Liver (tissue), 9 donors: ENCODE results near the gene TATDN2. TPM values are rescaled to one million over a fixed set of nuclear protein-coding genes. Genes with fewer than 3 reads are reported as not detected.

Experiments used
- DNase-seq: peaks from one replicate; pipeline ENCODE4 v3.0.0-alpha.2; 2017; ENCODE audit warnings: low spot score
- H3K27ac ChIP-seq, 2 donors: one replicate each; pipeline ENCODE4 v1.7.0; 2013; ENCODE audit warnings: inconsistent platforms in 2 of 2, low read length in 2 of 2, control low read depth in 1 of 2, low read depth in 1 of 2, mild to moderate bottlenecking in 1 of 2
- H3K27me3 ChIP-seq, 4 donors: one replicate each; pipeline versions ENCODE4 v1.6.1 to v1.7.0; 2013; ENCODE audit warnings: low read length in 3 of 4, inconsistent platforms in 1 of 4, mild to moderate bottlenecking in 1 of 4, moderate library complexity in 1 of 4; ENCODE audit not compliant: control insufficient read depth in 4 of 4, insufficient read depth in 4 of 4
- H3K36me3 ChIP-seq, 4 donors: one replicate each; pipeline versions ENCODE4 v1.6.1 to v1.7.0; 2013; ENCODE audit warnings: low read length in 3 of 4, mild to moderate bottlenecking in 3 of 4, low read depth in 1 of 4, moderate library complexity in 1 of 4; ENCODE audit not compliant: control insufficient read depth in 4 of 4, insufficient read depth in 3 of 4
- H3K4me1 ChIP-seq, 4 donors: one replicate each; pipeline versions ENCODE4 v1.6.1 to v1.7.0; 2013; ENCODE audit warnings: low read length in 3 of 4, mild to moderate bottlenecking in 3 of 4, moderate library complexity in 1 of 4; ENCODE audit not compliant: control insufficient read depth in 4 of 4, insufficient read depth in 4 of 4
- H3K4me3 ChIP-seq, 3 donors: one replicate each; pipeline versions ENCODE4 v1.6.1 to v1.7.0; 2013; ENCODE audit warnings: low read length in 3 of 3, control low read depth in 1 of 3, low read depth in 1 of 3, mild to moderate bottlenecking in 1 of 3
- H3K9ac ChIP-seq, 2 donors: one replicate each; pipeline ENCODE4 v1.7.0; 2013; ENCODE audit warnings: low read length in 2 of 2, mild to moderate bottlenecking in 2 of 2, moderate library complexity in 2 of 2, control low read depth in 1 of 2, low read depth in 1 of 2
- H3K9me3 ChIP-seq, 4 donors: one replicate each; pipeline versions ENCODE4 v1.6.1 to v1.7.0; 2013; ENCODE audit warnings: low read length in 3 of 4; ENCODE audit not compliant: control insufficient read depth in 4 of 4
- FOXA2 ChIP-seq: IDR thresholded peaks from 2 replicates; pipeline ENCODE4 v1.6.1; 2016; ENCODE audit warnings: antibody characterized with exemption
- GABPA ChIP-seq, 2 donors: IDR thresholded peaks in 1 of 2; conservative IDR thresholded peaks in 1 of 2; 2 replicates each; pipeline ENCODE4 v1.6.1; 2016; ENCODE audit warnings: antibody characterized with exemption in 2 of 2, mild to moderate bottlenecking in 1 of 2, moderate library complexity in 1 of 2
- HNF4A ChIP-seq, 2 donors: conservative IDR thresholded peaks; 2 replicates each; pipeline ENCODE4 v1.6.1; 2016; ENCODE audit warnings: antibody characterized with exemption in 2 of 2, mild to moderate bottlenecking in 2 of 2
- HNF4G ChIP-seq: IDR thresholded peaks from 2 replicates; pipeline ENCODE4 v1.6.1; 2016; ENCODE audit warnings: antibody characterized with exemption
- JUND ChIP-seq, 2 donors: IDR thresholded peaks; 2 replicates each; pipeline ENCODE4 v1.6.1; 2016; ENCODE audit warnings: antibody characterized with exemption in 2 of 2
- NR2F2 ChIP-seq: IDR thresholded peaks from 2 replicates; pipeline ENCODE4 v1.6.1; 2016; ENCODE audit warnings: antibody characterized with exemption
- RAD21 ChIP-seq, 2 donors: IDR thresholded peaks; 2 replicates each; pipeline ENCODE4 v1.6.1; 2016; ENCODE audit warnings: antibody characterized with exemption in 2 of 2, mild to moderate bottlenecking in 2 of 2
- SP1 ChIP-seq: IDR thresholded peaks from 2 replicates; pipeline ENCODE4 v1.6.1; 2018; ENCODE audit warnings: antibody characterized with exemption, mild to moderate bottlenecking
- TAF1 ChIP-seq: conservative IDR thresholded peaks from 2 replicates; pipeline ENCODE4 v1.6.1; 2016; ENCODE audit warnings: antibody characterized with exemption, mild to moderate bottlenecking
- YY1 ChIP-seq: IDR thresholded peaks from 2 replicates; pipeline ENCODE4 v1.6.1; 2016; ENCODE audit warnings: antibody characterized with exemption, mild to moderate bottlenecking
- WGBS: extraction: QIAGEN DNeasy Blood & Tissue Kit; methylation state at CpG from one replicate; pipeline ENCODE4 v1.1.7; 2013; 5-methylcytosine and 5-hydroxymethylcytosine counted together
- polyA plus RNA-seq, 2 donors: library from polyadenylated mRNA; stranded (reverse) in 1 of 2; unstranded in 1 of 2; fragments of 200-250 nt in 1 of 2; fragments of >200 nt in 1 of 2; fragmentation: Nextera tagmentation in 1 of 2; extraction: Ambion mirVana in 1 of 2; gene quantifications; one replicate each; pipeline versions ENCODE4 v1.2.1 to v1.2.3, GENCODE V29; 2013 to 2015
- total RNA-seq, 2 donors: library from RNA; depleted of rRNA; stranded (reverse); fragments of >200 nt; gene quantifications; one replicate each; pipeline ENCODE4 v1.2.3, GENCODE V29; 2014
- TF ChIP-seq, protein P1 (sequence below): IDR thresholded peaks from 2 replicates; pipeline ENCODE4 v1.6.1; 2016; ENCODE audit warnings: antibody characterized with exemption, mild to moderate bottlenecking
- TF ChIP-seq, protein P2 (sequence below): IDR thresholded peaks from 2 replicates; pipeline ENCODE4 v1.6.1; 2016; ENCODE audit warnings: antibody characterized with exemption
- TF ChIP-seq, protein P3 (sequence below): fragments of 150-350 bp; IDR thresholded peaks from 2 replicates; pipeline ENCODE4 v1.5.1; 2017; ENCODE audit warnings: improper control_type of control experiment, low read depth, low read length; ENCODE audit not compliant: missing input control
- TF ChIP-seq, protein P4 (sequence below): IDR thresholded peaks from 2 replicates; pipeline ENCODE4 v1.6.1; 2016; ENCODE audit warnings: antibody characterized with exemption
- donor health status: healthy.
- donor health status: healthy.
- donor health status: healthy.
- donor health status: healthy.
- donor health status: healthy.

The TATDN2 gene
- total and polyA plus RNA-seq, 4 donors: 3.7 to 14.2 (median 9.0) TPM

DNA sequence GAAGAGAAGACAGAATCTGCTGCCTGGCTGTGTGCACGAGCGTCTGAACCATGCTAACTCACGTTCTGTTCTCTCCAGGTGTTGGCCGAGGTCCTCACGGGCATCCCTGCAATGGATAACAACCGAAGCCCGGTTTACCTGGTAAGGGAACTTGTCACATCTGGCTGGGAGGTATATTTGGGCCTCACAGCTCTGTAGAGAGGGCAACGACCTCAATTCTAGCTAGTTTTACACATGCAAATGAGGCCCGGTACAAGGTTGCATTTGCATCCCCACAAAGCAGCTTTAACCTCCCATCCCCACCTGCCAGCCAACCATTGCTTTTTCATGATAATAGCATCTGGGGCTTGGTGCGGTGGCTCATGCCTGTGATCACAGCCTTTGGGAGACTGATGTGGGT lies 22.0 kb upstream of the TATDN2 start:
- Histone ChIP-seq H3K27me3 (no peaks in the 10 kb centered on the region), H3K4me3 (no peak overlapping the region), H3K4me1 (peaks cover 4 to 10% (median 6%) of the 10 kb centered on the region in 4 donors), H3K9me3 (no peaks in the 10 kb centered on the region), H3K36me3 (peaks cover 0 to 15% (median 2%) of the 10 kb centered on the region in 4 donors), H3K9ac (no peak overlapping the region), H3K27ac (no peak overlapping the region)
- DNase-seq: no peak
- TF ChIP-seq JUND (IDR thresholded peaks at IDR 0.05) (no peak), GABPA (IDR thresholded peaks at IDR 0.05 in 1 of 2, conservative IDR thresholded peaks at IDR 0.05 in 1 of 2) (no peak), HNF4G (no peak), HNF4A (conservative IDR thresholded peaks at IDR 0.05) (no peak), TAF1 (no peak), SP1 (no peak), NR2F2 (no peak), YY1 (no peak)
- TF ChIP-seq, protein P1, sequence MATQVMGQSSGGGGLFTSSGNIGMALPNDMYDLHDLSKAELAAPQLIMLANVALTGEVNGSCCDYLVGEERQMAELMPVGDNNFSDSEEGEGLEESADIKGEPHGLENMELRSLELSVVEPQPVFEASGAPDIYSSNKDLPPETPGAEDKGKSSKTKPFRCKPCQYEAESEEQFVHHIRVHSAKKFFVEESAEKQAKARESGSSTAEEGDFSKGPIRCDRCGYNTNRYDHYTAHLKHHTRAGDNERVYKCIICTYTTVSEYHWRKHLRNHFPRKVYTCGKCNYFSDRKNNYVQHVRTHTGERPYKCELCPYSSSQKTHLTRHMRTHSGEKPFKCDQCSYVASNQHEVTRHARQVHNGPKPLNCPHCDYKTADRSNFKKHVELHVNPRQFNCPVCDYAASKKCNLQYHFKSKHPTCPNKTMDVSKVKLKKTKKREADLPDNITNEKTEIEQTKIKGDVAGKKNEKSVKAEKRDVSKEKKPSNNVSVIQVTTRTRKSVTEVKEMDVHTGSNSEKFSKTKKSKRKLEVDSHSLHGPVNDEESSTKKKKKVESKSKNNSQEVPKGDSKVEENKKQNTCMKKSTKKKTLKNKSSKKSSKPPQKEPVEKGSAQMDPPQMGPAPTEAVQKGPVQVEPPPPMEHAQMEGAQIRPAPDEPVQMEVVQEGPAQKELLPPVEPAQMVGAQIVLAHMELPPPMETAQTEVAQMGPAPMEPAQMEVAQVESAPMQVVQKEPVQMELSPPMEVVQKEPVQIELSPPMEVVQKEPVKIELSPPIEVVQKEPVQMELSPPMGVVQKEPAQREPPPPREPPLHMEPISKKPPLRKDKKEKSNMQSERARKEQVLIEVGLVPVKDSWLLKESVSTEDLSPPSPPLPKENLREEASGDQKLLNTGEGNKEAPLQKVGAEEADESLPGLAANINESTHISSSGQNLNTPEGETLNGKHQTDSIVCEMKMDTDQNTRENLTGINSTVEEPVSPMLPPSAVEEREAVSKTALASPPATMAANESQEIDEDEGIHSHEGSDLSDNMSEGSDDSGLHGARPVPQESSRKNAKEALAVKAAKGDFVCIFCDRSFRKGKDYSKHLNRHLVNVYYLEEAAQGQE: no peak
- TF ChIP-seq, protein P2, sequence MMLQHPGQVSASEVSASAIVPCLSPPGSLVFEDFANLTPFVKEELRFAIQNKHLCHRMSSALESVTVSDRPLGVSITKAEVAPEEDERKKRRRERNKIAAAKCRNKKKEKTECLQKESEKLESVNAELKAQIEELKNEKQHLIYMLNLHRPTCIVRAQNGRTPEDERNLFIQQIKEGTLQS: no peak
- 91% methylated on average over 10 of the region's 10 CpGs for WGBS

GRCh38 chr3:10228248-10228950 lies 19.9 kb upstream of the TATDN2 start:
- Histone ChIP-seq H3K4me3 (no peak overlapping the region), H3K27ac (no peak overlapping the region), H3K36me3 (peaks cover 0 to 11% (median 0%) of the 10 kb centered on the region in 4 donors), H3K4me1 (peaks cover 4 to 10% (median 6%) of the 10 kb centered on the region in 4 donors), H3K9me3 (no peaks in the 10 kb centered on the region), H3K9ac (no peak overlapping the region), H3K27me3 (no peaks in the 10 kb centered on the region)
- no peak for TF ChIP-seq NR2F2
- DNase-seq: no peak
- WGBS: 79% methylated on average over 4 of the region's 4 CpGs

DNA sequence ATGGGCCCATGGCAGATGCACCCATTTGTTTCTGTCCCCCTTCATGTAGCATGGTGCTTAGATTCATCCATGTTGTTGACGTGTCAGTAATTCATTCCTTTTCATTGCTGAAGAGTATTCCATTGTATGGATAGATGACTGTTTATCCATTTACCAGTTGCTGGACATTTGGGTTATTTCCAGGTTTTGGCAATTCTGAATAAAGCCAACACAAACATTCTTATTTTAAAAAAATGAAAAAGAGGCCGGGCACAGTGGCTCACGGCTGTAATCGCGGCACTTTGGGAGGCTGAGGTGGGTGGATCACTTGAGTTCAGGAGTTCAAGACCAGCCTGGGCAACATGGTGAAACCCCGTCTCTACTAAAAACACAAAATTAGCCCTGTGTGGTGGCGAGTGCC lies 18.7 kb upstream of the TATDN2 start:
- TF ChIP-seq YY1 (no peak), RAD21 (IDR thresholded peaks at IDR 0.05) (no peak), SP1 (no peak), FOXA2 (no peak), HNF4A (conservative IDR thresholded peaks at IDR 0.05) (no peak), NR2F2 (no peak), TAF1 (no peak), GABPA (IDR thresholded peaks at IDR 0.05 in 1 of 2, conservative IDR thresholded peaks at IDR 0.05 in 1 of 2) (no peak)
- TF ChIP-seq, protein P2: no peak
- TF ChIP-seq, protein P3, sequence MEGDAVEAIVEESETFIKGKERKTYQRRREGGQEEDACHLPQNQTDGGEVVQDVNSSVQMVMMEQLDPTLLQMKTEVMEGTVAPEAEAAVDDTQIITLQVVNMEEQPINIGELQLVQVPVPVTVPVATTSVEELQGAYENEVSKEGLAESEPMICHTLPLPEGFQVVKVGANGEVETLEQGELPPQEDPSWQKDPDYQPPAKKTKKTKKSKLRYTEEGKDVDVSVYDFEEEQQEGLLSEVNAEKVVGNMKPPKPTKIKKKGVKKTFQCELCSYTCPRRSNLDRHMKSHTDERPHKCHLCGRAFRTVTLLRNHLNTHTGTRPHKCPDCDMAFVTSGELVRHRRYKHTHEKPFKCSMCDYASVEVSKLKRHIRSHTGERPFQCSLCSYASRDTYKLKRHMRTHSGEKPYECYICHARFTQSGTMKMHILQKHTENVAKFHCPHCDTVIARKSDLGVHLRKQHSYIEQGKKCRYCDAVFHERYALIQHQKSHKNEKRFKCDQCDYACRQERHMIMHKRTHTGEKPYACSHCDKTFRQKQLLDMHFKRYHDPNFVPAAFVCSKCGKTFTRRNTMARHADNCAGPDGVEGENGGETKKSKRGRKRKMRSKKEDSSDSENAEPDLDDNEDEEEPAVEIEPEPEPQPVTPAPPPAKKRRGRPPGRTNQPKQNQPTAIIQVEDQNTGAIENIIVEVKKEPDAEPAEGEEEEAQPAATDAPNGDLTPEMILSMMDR: no peak
- TF ChIP-seq, protein P4, sequence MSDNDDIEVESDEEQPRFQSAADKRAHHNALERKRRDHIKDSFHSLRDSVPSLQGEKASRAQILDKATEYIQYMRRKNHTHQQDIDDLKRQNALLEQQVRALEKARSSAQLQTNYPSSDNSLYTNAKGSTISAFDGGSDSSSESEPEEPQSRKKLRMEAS: no peak
- TF ChIP-seq, protein P1: no peak
- Histone ChIP-seq H3K9ac (no peak overlapping the region), H3K4me1 (peaks cover 0 to 7% (median 6%) of the 10 kb centered on the region in 4 donors), H3K27ac (no peak overlapping the region), H3K36me3 (peaks cover 0 to 19% (median 2%) of the 10 kb centered on the region in 4 donors), H3K4me3 (no peak overlapping the region), H3K27me3 (no peaks in the 10 kb centered on the region), H3K9me3 (no peaks in the 10 kb centered on the region)
- 86% methylated on average over 7 of the region's 7 CpGs for WGBS
- DNase-seq: no peak
